HTR-8/SVneo (cell line): Measurements from ENCODE around the gene WFDC5.

ENCODE experiments used
- DNase-seq: peaks from one replicate; pipeline ENCODE4 v3.0.0; 2011; ENCODE audit warnings: low spot score, mixed read lengths; ENCODE audit not compliant: insufficient read length
- FAIRE-seq: peaks from 2 replicates; lab custom pipeline; 2011; peaks lifted over from hg19 to GRCh38; lab: Jason Lieb, UNC

Gene WFDC5

GRCh38 chr20:45061244-45061643 lies 53.7 kb downstream of the WFDC5 start:
- FAIRE-seq (peak; percentile 96), DNase-seq (peak; percentile 94)

GRCh38 chr20:45060294-45060693 lies 54.7 kb downstream of the WFDC5 start:
- FAIRE-seq = no peak
- no peak for DNase-seq
